Trophoblast cell (in vitro differentiated cells and primary cell): ENCODE results near the gene CACTIN.

Experiments used
- DNase-seq, 2 donors: peaks; one replicate each; pipeline ENCODE4 v3.0.0-alpha.2; 2016
- H2AFZ ChIP-seq: 2 replicates; pipeline ENCODE4 v1.6.1; 2013; ENCODE audit warnings: low read length, moderate library complexity, mild to moderate bottlenecking; ENCODE audit not compliant: insufficient read depth, poor library complexity
- H2AK5ac ChIP-seq: 2 replicates; pipeline ENCODE4 v1.6.1; 2013; ENCODE audit warnings: mild to moderate bottlenecking, low read length
- H2BK120ac ChIP-seq: 2 replicates; pipeline ENCODE4 v1.6.1; 2013; ENCODE audit warnings: low read length, mild to moderate bottlenecking, moderate library complexity; ENCODE audit not compliant: insufficient read depth, poor library complexity
- H2BK12ac ChIP-seq: 2 replicates; pipeline ENCODE4 v1.6.1; 2013; ENCODE audit warnings: mild to moderate bottlenecking, low read length, moderate library complexity
- H2BK5ac ChIP-seq: 2 replicates; pipeline ENCODE4 v1.6.1; 2013; ENCODE audit warnings: low read length, low read depth, moderate library complexity, mild to moderate bottlenecking; ENCODE audit not compliant: poor library complexity
- H3K14ac ChIP-seq: 2 replicates; pipeline ENCODE4 v1.6.1; 2013; ENCODE audit warnings: mild to moderate bottlenecking, low read length
- H3K18ac ChIP-seq: 2 replicates; pipeline ENCODE4 v1.6.1; 2013; ENCODE audit warnings: mild to moderate bottlenecking, low read length
- H3K23ac ChIP-seq: 2 replicates; pipeline ENCODE4 v1.6.1; 2013; ENCODE audit warnings: low read length
- H3K27ac ChIP-seq: 2 replicates; pipeline ENCODE4 v1.5.1; 2013; ENCODE audit warnings: low read depth, mild to moderate bottlenecking, inconsistent platforms, low read length, moderate library complexity
- H3K27me3 ChIP-seq: 2 replicates; pipeline ENCODE4 v1.6.1; 2013; ENCODE audit warnings: inconsistent platforms, mild to moderate bottlenecking, low read length, moderate library complexity; ENCODE audit not compliant: insufficient read depth
- H3K36me3 ChIP-seq, 2 experiments: 1 replicate in 1 of 2; 2 replicates in 1 of 2; pipeline ENCODE4 v1.6.1; 2013; ENCODE audit warnings: low read length in 2 of 2, mild to moderate bottlenecking in 2 of 2, moderate library complexity in 1 of 2; ENCODE audit not compliant: insufficient read depth in 2 of 2, control insufficient read depth in 1 of 2
- H3K4ac ChIP-seq: 2 replicates; pipeline ENCODE4 v1.6.1; 2013; ENCODE audit warnings: low read depth, mild to moderate bottlenecking, low read length, moderate library complexity
- H3K4me1 ChIP-seq, 2 experiments: 1 replicate in 1 of 2; 2 replicates in 1 of 2; pipeline ENCODE4 v1.6.1; 2013; ENCODE audit warnings: low read length in 2 of 2, mild to moderate bottlenecking in 2 of 2, moderate library complexity in 1 of 2; ENCODE audit not compliant: insufficient read depth in 2 of 2, control insufficient read depth in 1 of 2
- H3K4me2 ChIP-seq: 2 replicates; pipeline ENCODE4 v1.6.1; 2013; ENCODE audit warnings: inconsistent platforms, mild to moderate bottlenecking, low read length, moderate library complexity
- H3K4me3 ChIP-seq: 2 replicates; pipeline ENCODE4 v1.5.1; 2013; ENCODE audit warnings: mild to moderate bottlenecking, low read depth, low read length, inconsistent platforms
- H3K79me1 ChIP-seq: one replicate; pipeline ENCODE4 v1.6.1; 2013; ENCODE audit warnings: low read length
- H3K79me2 ChIP-seq: 2 replicates; pipeline ENCODE4 v1.6.1; 2013; ENCODE audit warnings: low read length, mild to moderate bottlenecking; ENCODE audit not compliant: control insufficient read depth, insufficient read depth, poor library complexity
- H3K9ac ChIP-seq: 2 replicates; pipeline ENCODE4 v1.6.1; 2013; ENCODE audit warnings: mild to moderate bottlenecking, low read length
- H3K9me3 ChIP-seq: 2 replicates; pipeline ENCODE4 v1.6.1; 2013; ENCODE audit warnings: low read depth, mild to moderate bottlenecking, control low read depth, inconsistent platforms, low read length; ENCODE audit not compliant: insufficient read depth
- H4K12ac ChIP-seq: 2 replicates; pipeline ENCODE4 v1.6.1; 2013; ENCODE audit warnings: low read depth, mild to moderate bottlenecking, low read length, moderate library complexity
- H4K8ac ChIP-seq: 2 replicates; pipeline ENCODE4 v1.6.1; 2013; ENCODE audit warnings: low read depth, mild to moderate bottlenecking, low read length, moderate library complexity
- H4K91ac ChIP-seq: one replicate; pipeline ENCODE4 v1.6.1; 2013; ENCODE audit warnings: low read depth, mild to moderate bottlenecking, low read length, moderate library complexity
- WGBS: extraction: QIAGEN DNeasy Blood & Tissue Kit; methylation state at CpG from one replicate; pipeline ENCODE4 v1.1.7; 2013; ENCODE audit warnings: missing lambda C conversion rate; ENCODE audit not compliant: insufficient read length, insufficient coverage; ENCODE audit errors: extremely low coverage; 5-methylcytosine and 5-hydroxymethylcytosine counted together

Gene CACTIN

GRCh38 chr19:3614858-3615505, 11.6 kb downstream of the CACTIN start:
- H2BK5ac ChIP-seq: no peak overlapping the region
- H4K12ac ChIP-seq: no peak overlapping the region
- H3K4me3 ChIP-seq: no peak overlapping the region
- H3K9me3 ChIP-seq: peaks cover under 1% of the 10 kb centered on the region
- no peak overlapping the region for H3K18ac ChIP-seq
- no peak overlapping the region for H3K23ac ChIP-seq
- no peak overlapping the region for H2AK5ac ChIP-seq
- no peaks in the 10 kb centered on the region for H3K79me2 ChIP-seq
- no peak for DNase-seq
- no peak overlapping the region for H4K91ac ChIP-seq
- H3K36me3 ChIP-seq: peaks cover 61 to 65% of the 10 kb centered on the region in 2 experiments
- H4K8ac ChIP-seq: no peak overlapping the region
- no peaks in the 10 kb centered on the region for H3K79me1 ChIP-seq
- no peak overlapping the region for H2BK120ac ChIP-seq
- H3K9ac ChIP-seq: no peak overlapping the region
- H3K27me3 ChIP-seq: no peaks in the 10 kb centered on the region
- no peak overlapping the region for H3K4me2 ChIP-seq
- WGBS: no CpG with 5 or more reads among the region's 18 CpGs
- no peak overlapping the region for H3K14ac ChIP-seq
- no peak overlapping the region for H3K4ac ChIP-seq
- H3K27ac ChIP-seq: no peak overlapping the region
- peaks cover 0 to 6% of the 10 kb centered on the region in 2 experiments for H3K4me1 ChIP-seq
- H2BK12ac ChIP-seq: no peak overlapping the region
- no peak overlapping the region for H2AFZ ChIP-seq

- no peak overlapping the region for H3K14ac ChIP-seq
- no peak overlapping the region for H3K4ac ChIP-seq
- H4K91ac ChIP-seq: no peak overlapping the region
- H3K9ac ChIP-seq: no peak overlapping the region
- H2AFZ ChIP-seq: no peak overlapping the region
- H3K27ac ChIP-seq: no peak overlapping the region
- H3K4me2 ChIP-seq: no peak overlapping the region
- H3K4me1 ChIP-seq: peaks cover 0 to 6% of the 10 kb centered on the region in 2 experiments
- no peaks in the 10 kb centered on the region for H3K27me3 ChIP-seq
- no peak overlapping the region for H4K8ac ChIP-seq
- H4K12ac ChIP-seq: no peak overlapping the region
- DNase-seq: no peak
- no peak overlapping the region for H2BK12ac ChIP-seq
- no peak overlapping the region for H2AK5ac ChIP-seq
- H3K9me3 ChIP-seq: peaks cover 2% of the 10 kb centered on the region
- no peaks in the 10 kb centered on the region for H3K79me1 ChIP-seq
- no peak overlapping the region for H3K23ac ChIP-seq
- H3K18ac ChIP-seq: no peak overlapping the region
- H2BK120ac ChIP-seq: no peak overlapping the region
- H3K4me3 ChIP-seq: no peak overlapping the region
- H3K79me2 ChIP-seq: no peaks in the 10 kb centered on the region
- H3K36me3 ChIP-seq: peaks cover 53 to 57% of the 10 kb centered on the region in 2 experiments
- H2BK5ac ChIP-seq: no peak overlapping the region
- no CpG with 5 or more reads among the region's 39 CpGs for WGBS
Measured at GRCh38 chr19:3613818-3614661, 12.6 kb downstream of the CACTIN start.

- Histone ChIP-seq H3K4me2 (no peak overlapping the region), H3K79me2 (no peaks in the 10 kb centered on the region), H3K27ac (no peak overlapping the region), H3K9ac (no peak overlapping the region), H4K8ac (no peak overlapping the region), H2BK5ac (no peak overlapping the region), H3K18ac (no peak overlapping the region), H3K14ac (no peak overlapping the region), H2BK120ac (no peak overlapping the region), H2AFZ (no peak overlapping the region), H4K91ac (no peak overlapping the region), H3K4me1 (no peaks in the 10 kb centered on the region), H3K23ac (no peak overlapping the region), H2BK12ac (no peak overlapping the region), H3K4me3 (no peak overlapping the region), H3K36me3 (peaks cover 49 to 52% of the 10 kb centered on the region in 2 experiments), H3K79me1 (no peaks in the 10 kb centered on the region), H3K4ac (no peak overlapping the region), H3K9me3 (peaks cover 2% of the 10 kb centered on the region), H4K12ac (no peak overlapping the region), H3K27me3 (no peaks in the 10 kb centered on the region), H2AK5ac (no peak overlapping the region)
- WGBS: no CpG with 5 or more reads among the region's 79 CpGs
- no peak for DNase-seq
Measured at GRCh38 chr19:3612901-3613741, 13.5 kb downstream of the CACTIN start.

GRCh38 chr19:3612330-3612729, 14.3 kb downstream of the CACTIN start:
- WGBS: no CpG with 5 or more reads among the region's 33 CpGs
- Histone ChIP-seq H3K9me3 (peaks cover 2% of the 10 kb centered on the region), H2AFZ (no peak overlapping the region), H4K91ac (no peak overlapping the region), H3K79me2 (no peaks in the 10 kb centered on the region), H2BK120ac (no peak overlapping the region), H3K36me3 (peaks cover 47 to 49% of the 10 kb centered on the region in 2 experiments), H4K12ac (no peak overlapping the region), H2BK5ac (no peak overlapping the region), H3K79me1 (no peaks in the 10 kb centered on the region), H3K4me3 (no peak overlapping the region), H3K4ac (no peak overlapping the region), H3K4me2 (no peak overlapping the region), H4K8ac (no peak overlapping the region), H3K27me3 (no peaks in the 10 kb centered on the region), H3K18ac (no peak overlapping the region), H2AK5ac (no peak overlapping the region), H2BK12ac (no peak overlapping the region), H3K27ac (no peak overlapping the region), H3K14ac (no peak overlapping the region), H3K23ac (no peak overlapping the region), H3K4me1 (peaks cover 3 to 4% of the 10 kb centered on the region in 2 experiments), H3K9ac (no peak overlapping the region)
- DNase-seq: no peak
